Loucy (cell line): Measurements from ENCODE around the gene CAB39.

Experiments used
- CTCF ChIP-seq: fragments of 200-600 bp; sonication (generic); conservative IDR thresholded peaks from 2 replicates; pipeline ENCODE4 v1.5.1; 2014; ENCODE audit warnings: mild to moderate bottlenecking, antibody characterized with exemption, low read length
- EZH2phosphoT487 ChIP-seq: fragments of 200-600 bp; IDR thresholded peaks from 2 replicates; pipeline ENCODE4 v1.6.1; 2018; ENCODE audit warnings: antibody characterized with exemption, mild to moderate bottlenecking, moderate library complexity, borderline replicate concordance

DNA sequence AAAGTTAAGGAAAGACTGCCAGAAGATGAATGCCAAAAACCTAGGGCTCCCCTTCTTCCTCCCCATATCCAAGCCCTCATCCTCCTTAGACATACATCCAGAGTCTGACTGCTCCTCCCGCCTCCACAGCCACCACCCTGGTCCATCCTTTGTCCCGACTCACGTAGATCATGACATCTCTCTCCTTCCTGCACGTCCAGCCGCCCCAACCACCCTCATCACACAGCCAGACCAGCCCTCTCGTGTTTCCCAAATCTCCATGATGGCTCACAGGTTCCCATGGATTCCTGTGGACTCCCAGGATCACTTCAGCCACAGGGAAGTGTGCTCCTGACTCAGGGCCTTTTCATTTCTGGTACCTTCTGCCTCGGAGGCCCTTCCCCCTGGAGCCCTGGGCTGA, 47.8 kb upstream of the CAB39 start:
- TF ChIP-seq CTCF (no peak), EZH2phosphoT487 (no peak)
